Lung (tissue), 12 donors: ENCODE data around the gene ANK3. TPM values are rescaled to one million over a fixed set of nuclear protein-coding genes. Genes with fewer than 3 reads are reported as not detected.

Source experiments
- ATAC-seq: fragments of 200-7000 bp; cut with Tn5 transposase; one replicate; pipeline ENCODE4 v1.9.1; 2020; ENCODE audit warnings: moderate number of reproducible peaks; ENCODE audit not compliant: insufficient read depth, low FRiP score
- DNase-seq, 3 donors: peaks; one replicate each; pipeline ENCODE4 v3.0.0-alpha.2; 2013 to 2017
- H3K27ac ChIP-seq, 2 donors: one replicate each; pipeline ENCODE4 v1.5.1; 2013; ENCODE audit warnings: mild to moderate bottlenecking in 2 of 2, moderate library complexity in 2 of 2, control low read depth in 1 of 2, inconsistent platforms in 1 of 2, low read depth in 1 of 2, low read length in 1 of 2
- H3K27me3 ChIP-seq, 3 donors: one replicate each; pipeline ENCODE4 v1.5.1; 2013; ENCODE audit warnings: low read length in 2 of 3; ENCODE audit not compliant: control insufficient read depth in 3 of 3, insufficient read depth in 3 of 3
- H3K36me3 ChIP-seq, 4 donors: one replicate each; pipeline ENCODE4 v1.5.1; 2013; ENCODE audit warnings: low read length in 4 of 4, mild to moderate bottlenecking in 1 of 4, moderate library complexity in 1 of 4; ENCODE audit not compliant: control insufficient read depth in 4 of 4, insufficient read depth in 4 of 4
- H3K4me1 ChIP-seq, 5 donors: one replicate each; pipeline ENCODE4 v1.5.1; 2013; ENCODE audit warnings: low read length in 5 of 5, mild to moderate bottlenecking in 2 of 5, moderate library complexity in 1 of 5; ENCODE audit not compliant: control insufficient read depth in 5 of 5, insufficient read depth in 5 of 5
- H3K4me3 ChIP-seq: one replicate; pipeline ENCODE4 v1.5.1; 2013; ENCODE audit warnings: mild to moderate bottlenecking, control low read depth, moderate library complexity
- H3K9ac ChIP-seq, 2 donors: one replicate each; pipeline ENCODE4 v1.5.1; 2013; ENCODE audit warnings: low read length in 2 of 2, control low read depth in 1 of 2; ENCODE audit not compliant: insufficient read depth in 1 of 2
- H3K9me3 ChIP-seq, 4 donors: one replicate each; pipeline ENCODE4 v1.5.1; 2013; ENCODE audit warnings: low read length in 3 of 4, mild to moderate bottlenecking in 1 of 4, moderate library complexity in 1 of 4; ENCODE audit not compliant: control insufficient read depth in 4 of 4, insufficient read depth in 3 of 4
- CTCF ChIP-seq: IDR thresholded peaks from 2 replicates; pipeline ENCODE4 v1.5.1; 2012; ENCODE audit warnings: mild to moderate bottlenecking; ENCODE audit errors: control extremely low read depth, extremely low read depth
- WGBS, 2 donors: extraction: QIAGEN DNeasy Blood & Tissue Kit; methylation state at CpG; one replicate each; pipeline ENCODE4 v1.1.7; 2013; 5-methylcytosine and 5-hydroxymethylcytosine counted together
- polyA plus RNA-seq, 2 donors: library from polyadenylated mRNA; stranded (reverse); fragments of 200-250 nt; gene quantifications; one replicate each; pipeline ENCODE4 v1.2.1, GENCODE V29; 2013
- total RNA-seq, 2 donors: library from RNA; depleted of rRNA in 1 of 2; stranded (reverse); fragments of >200 nt in 1 of 2; gene quantifications; one replicate each; pipeline ENCODE4 v1.2.1, GENCODE V29; 2014 to 2021
- donor health status: control.
- donor health status: control.
- donor health status: Bipolar disorder and iron deficiency.
- donor health status: healthy.
- donor health status: DM: yes; HTN: yes; CAD: no.

ANK3 gene
- total and polyA plus RNA-seq, 4 donors = 10.4 to 96.0 (median 46.4) TPM

- no peak for TF ChIP-seq CTCF
- no peak for ATAC-seq
- no peaks in the 10 kb centered on the region for H3K27me3 ChIP-seq
These were observed 192.5 kb downstream of the ANK3 start for GRCh38 chr10:60197206-60197605.

GRCh38 chr10:60194421-60194820, 195.3 kb downstream of the ANK3 start:
- Histone ChIP-seq H3K36me3 (peaks cover 0 to 20% (median 3%) of the 10 kb centered on the region in 4 donors), H3K4me1 (peaks cover 0 to 5% (median 0%) of the 10 kb centered on the region in 5 donors), H3K9me3 (peaks cover 0 to 6% (median 0%) of the 10 kb centered on the region in 4 donors), H3K27me3 (no peaks in the 10 kb centered on the region), H3K27ac (no peak overlapping the region), H3K4me3 (no peak overlapping the region), H3K9ac (no peak overlapping the region)
- no peak for ATAC-seq
- TF ChIP-seq CTCF = no peak
- DNase-seq = no peak

More at GRCh38 chr10:60197206-60197605, 192.5 kb downstream of the ANK3 start:
- 71 to 80% methylated on average over 3 of the region's 3 CpGs for WGBS, 2 donors
- peaks cover 0 to 11% (median 2%) of the 10 kb centered on the region in 5 donors for H3K4me1 ChIP-seq
- no peaks in the 10 kb centered on the region for H3K9me3 ChIP-seq
- no peak for DNase-seq
- no peak overlapping the region for H3K27ac ChIP-seq
- no peak overlapping the region for H3K9ac ChIP-seq
- H3K36me3 ChIP-seq = peaks cover 0 to 23% (median 5%) of the 10 kb centered on the region in 4 donors
- H3K4me3 ChIP-seq = no peak overlapping the region

DNA sequence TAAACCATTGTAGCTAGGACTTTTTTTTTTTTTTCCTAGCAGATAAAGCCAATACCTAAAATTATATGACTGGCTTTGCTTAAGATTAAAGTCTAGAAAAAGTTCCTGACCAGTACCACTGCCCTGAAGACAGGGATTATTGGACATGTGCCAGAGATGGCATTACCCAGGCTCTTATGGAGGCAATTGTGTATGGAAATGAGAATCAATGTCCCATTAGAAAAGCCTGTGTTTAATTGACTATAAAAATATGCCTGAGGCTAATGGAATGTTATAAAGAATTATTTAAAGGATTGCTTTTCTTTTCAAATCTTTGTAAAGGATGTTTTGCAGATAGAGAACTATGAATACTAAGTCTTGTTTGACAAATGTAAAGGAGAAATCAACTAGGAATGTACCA, 196.7 kb downstream of the ANK3 start:
- Histone ChIP-seq H3K36me3 (peaks cover 0 to 17% (median 2%) of the 10 kb centered on the region in 4 donors), H3K9ac (no peak overlapping the region), H3K27me3 (no peaks in the 10 kb centered on the region), H3K4me3 (no peak overlapping the region), H3K27ac (no peak overlapping the region), H3K9me3 (peaks cover 0 to 6% (median 0%) of the 10 kb centered on the region in 4 donors), H3K4me1 (peaks cover 0 to 13% (median 0%) of the 10 kb centered on the region in 5 donors)
- no peak for TF ChIP-seq CTCF
- ATAC-seq (no peak), DNase-seq (no peak)

DNA sequence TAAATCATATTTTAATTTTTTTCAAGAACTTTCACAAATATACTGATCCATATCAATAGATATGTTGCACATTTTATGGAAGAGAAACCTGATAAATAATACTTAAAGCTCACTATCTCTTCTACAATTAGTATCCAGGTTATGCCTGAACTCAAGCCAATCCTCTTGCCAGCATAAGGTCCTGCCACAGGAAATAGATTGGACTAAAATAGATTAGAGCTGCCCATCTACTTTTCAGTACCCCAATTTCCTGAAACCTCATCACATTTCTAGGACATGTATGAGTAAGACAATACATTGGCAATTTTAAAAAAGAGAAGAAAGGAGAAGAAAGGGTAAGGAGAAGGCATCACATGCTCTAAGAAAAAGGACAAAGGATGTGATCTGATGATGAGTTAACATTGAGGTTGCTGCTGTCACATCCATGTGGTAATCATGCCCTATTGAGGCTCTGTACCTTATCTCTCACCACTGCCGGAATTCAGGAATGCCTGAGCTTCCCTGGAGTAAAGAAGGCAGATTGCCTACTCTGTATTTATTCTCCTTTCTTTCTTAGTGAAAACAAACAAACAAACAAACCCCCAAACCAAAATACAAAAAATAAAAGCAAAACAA, 199.7 kb downstream of the ANK3 start:
- peaks cover 0 to 16% (median 0%) of the 10 kb centered on the region in 5 donors for H3K4me1 ChIP-seq
- H3K36me3 ChIP-seq = peaks cover 0 to 11% (median 0%) of the 10 kb centered on the region in 4 donors
- no peak overlapping the region for H3K27ac ChIP-seq
- H3K4me3 ChIP-seq = no peak overlapping the region
- ATAC-seq = no peak
- H3K9ac ChIP-seq = no peak overlapping the region
- H3K9me3 ChIP-seq = peaks cover 0 to 6% (median 0%) of the 10 kb centered on the region in 4 donors
- 83 to 84% methylated on average over 1 of the region's 1 CpG for whole genome bisulfite sequencing, 2 donors
- no peaks in the 10 kb centered on the region for H3K27me3 ChIP-seq
- no peak for TF ChIP-seq CTCF
- DNase-seq = no peak
